ENCODE data around the gene CHDH.

CHDH gene

GRCh38 chr3:53792866-53793265, 53.4 kb downstream of the CHDH start:
- no peak for DNase-seq (ENCODE audit: extremely low read depth in 1 of 2, low read depth in 1 of 2)

GRCh38 chr3:53791317-53791716, 54.9 kb downstream of the CHDH start:
- no peak for DNase-seq (ENCODE audit: extremely low read depth in 1 of 2, low read depth in 1 of 2)

GRCh38 chr3:53790470-53790869, 55.7 kb downstream of the CHDH start:
- no peak for DNase-seq (ENCODE audit: extremely low read depth in 1 of 2, low read depth in 1 of 2)

- no peak for DNase-seq (ENCODE audit: extremely low read depth in 1 of 2, low read depth in 1 of 2)
Measured at GRCh38 chr3:53789459-53789858, 56.8 kb downstream of the CHDH start.

GRCh38 chr3:53788038-53788437, 58.2 kb downstream of the CHDH start:
- DNase-seq (ENCODE audit: extremely low read depth in 1 of 2, low read depth in 1 of 2), result no peak

GRCh38 chr3:53787016-53787415, 59.2 kb downstream of the CHDH start:
- DNase-seq (ENCODE audit: extremely low read depth in 1 of 2, low read depth in 1 of 2), result no peak

- no peak for DNase-seq (ENCODE audit: extremely low read depth in 1 of 2, low read depth in 1 of 2)
Measured at GRCh38 chr3:53780806-53781205, 65.4 kb downstream of the CHDH start.

- DNase-seq (ENCODE audit: extremely low read depth in 1 of 2, low read depth in 1 of 2), result no peak
Measured at GRCh38 chr3:53780171-53780570, 66.0 kb downstream of the CHDH start.

GRCh38 chr3:53778153-53778552, 68.1 kb downstream of the CHDH start:
- DNase-seq (ENCODE audit: extremely low read depth in 1 of 2, low read depth in 1 of 2), result no peak

GRCh38 chr3:53777468-53777867, 68.8 kb downstream of the CHDH start:
- no peak for DNase-seq (ENCODE audit: extremely low read depth in 1 of 2, low read depth in 1 of 2)

- DNase-seq (ENCODE audit: extremely low read depth in 1 of 2, low read depth in 1 of 2), result no peak
Measured at GRCh38 chr3:53776494-53777101, 69.6 kb downstream of the CHDH start.

GRCh38 chr3:53775834-53776251, 70.4 kb downstream of the CHDH start:
- DNase-seq (ENCODE audit: extremely low read depth in 1 of 2, low read depth in 1 of 2), result no peak

GRCh38 chr3:53775018-53775417, 71.2 kb downstream of the CHDH start:
- no peak for DNase-seq (ENCODE audit: extremely low read depth in 1 of 2, low read depth in 1 of 2)

- DNase-seq (ENCODE audit: extremely low read depth in 1 of 2, low read depth in 1 of 2), result no peak
Measured at GRCh38 chr3:53774414-53774813, 71.8 kb downstream of the CHDH start.

- DNase-seq (ENCODE audit: extremely low read depth in 1 of 2, low read depth in 1 of 2), result no peak
Measured at GRCh38 chr3:53773611-53774368, 72.4 kb downstream of the CHDH start.

- DNase-seq (ENCODE audit: extremely low read depth in 1 of 2, low read depth in 1 of 2), result no peak
Measured at GRCh38 chr3:53773021-53773436, 73.2 kb downstream of the CHDH start.

- DNase-seq (ENCODE audit: extremely low read depth in 1 of 2, low read depth in 1 of 2), result no peak
Measured at GRCh38 chr3:53772562-53772961, 73.7 kb downstream of the CHDH start.

- DNase-seq (ENCODE audit: extremely low read depth in 1 of 2, low read depth in 1 of 2), result no peak
Measured at GRCh38 chr3:53768478-53769459, 77.5 kb downstream of the CHDH start.

- no peak for DNase-seq (ENCODE audit: extremely low read depth in 1 of 2, low read depth in 1 of 2)
Measured at GRCh38 chr3:53766706-53767105, 79.5 kb downstream of the CHDH start.

GRCh38 chr3:53765753-53766152, 80.5 kb downstream of the CHDH start:
- no peak for DNase-seq (ENCODE audit: extremely low read depth in 1 of 2, low read depth in 1 of 2)

GRCh38 chr3:53764026-53764775, 82.0 kb downstream of the CHDH start:
- DNase-seq (ENCODE audit: extremely low read depth in 1 of 2, low read depth in 1 of 2), result no peak

Measured in activated CD8-positive, alpha-beta memory T cell treated with anti-CD3 and anti-CD28 coated beads for 1 hour (primary cell).